ENCODE data around the gene HNRNPUL2. TPM values are rescaled to one million over a fixed set of nuclear protein-coding genes. Genes with fewer than 3 reads are reported as not detected.

Gene HNRNPUL2
- total and polyA plus RNA-seq, 9 of the 15 experiments (the other 6 are each of a cell fraction or from before 2014, with no cell fraction given): 0.89 to 44.3 (median 15.2) TPM

- TF ChIP-seq CCNT2 (IDR thresholded peaks at IDR 0.05; ENCODE audit: borderline replicate concordance, extremely low read depth, insufficient read length, low read depth, low read length) (peak; percentile 72), TOE1 (IDR thresholded peaks at IDR 0.05; ENCODE audit: borderline replicate concordance) (peak; percentile 99), TOE1 (CRISPR knock-in tag; IDR thresholded peaks at IDR 0.05; ENCODE audit: borderline replicate concordance, low read depth) (no peak), CHD1 (IDR thresholded peaks at IDR 0.05; ENCODE audit: low read length) (peak; percentile 8), MAZ (CRISPR knock-in tag; conservative IDR thresholded peaks at IDR 0.05 in 1 of 2, IDR thresholded peaks at IDR 0.05 in 1 of 2) (peak; percentile 99), NBN (IDR thresholded peaks at IDR 0.05; ENCODE audit: low read depth) (peak; percentile 32; the same call in 1 of the 2 replicates), ZNF639 (CRISPR knock-in tag; conservative IDR thresholded peaks at IDR 0.05 in 1 of 2, IDR thresholded peaks at IDR 0.05 in 1 of 2) (peak in 1 of 2 experiments; percentile 79; a peak in 2 of 4 replicates), EP400 (IDR thresholded peaks at IDR 0.05) (peak; percentile 91), ETV5 (CRISPR knock-in tag; IDR thresholded peaks at IDR 0.05; ENCODE audit: low read depth) (peak; percentile 56; the same call in 1 of the 2 replicates), FOS (IDR thresholded peaks at IDR 0.05; ENCODE audit: extremely low read depth, insufficient read length) (peak; percentile 76), POLR2A (conservative IDR thresholded peaks at IDR 0.05) (peak; percentile 86), RNF2 (IDR thresholded peaks at IDR 0.05) (peak; percentile 37; the same call in 1 of the 2 replicates), FOXA3 (CRISPR knock-in tag; conservative IDR thresholded peaks at IDR 0.05 in 1 of 2, IDR thresholded peaks at IDR 0.05 in 1 of 2) (0 out of 4 replicates have a peak, but pooled peaks of 1 of the 2 experiments have one; percentile 53), CHD2 (IDR thresholded peaks at IDR 0.05; ENCODE audit: low read depth, low read length) (peak; percentile 25; the same call in 1 of the 2 replicates), CREM (IDR thresholded peaks at IDR 0.05; ENCODE audit: low read depth) (peak; percentile 32), NFYB (IDR thresholded peaks at IDR 0.05; ENCODE audit: extremely low read depth, insufficient read length) (peak; percentile 23), SUPT5H (IDR thresholded peaks at IDR 0.05) (peak; percentile 81), TRIM28 (IDR thresholded peaks at IDR 0.05) (no peak), SAFB (IDR thresholded peaks at IDR 0.05; ENCODE audit: borderline replicate concordance, low read depth, low read length) (peak; percentile 75; the same call in 1 of the 2 replicates), ZNF197 (CRISPR knock-in tag; IDR thresholded peaks at IDR 0.05; ENCODE audit: low read depth) (no peak), ZBTB33 (CRISPR knock-in tag; IDR thresholded peaks at IDR 0.05) (peak; percentile 25)
These were observed 44.1 kb upstream of the HNRNPUL2 start, which contains the start of gene TAF6L (continued) for GRCh38 chr11:62771144-62772021.
